ENCODE results near the gene PLEKHM3. TPM values are rescaled to one million over a fixed set of nuclear protein-coding genes. Genes with fewer than 3 reads are reported as not detected.

Gene PLEKHM3
- total RNA-seq, 1 donor from 2014 or later = 19.5 TPM

DNA sequence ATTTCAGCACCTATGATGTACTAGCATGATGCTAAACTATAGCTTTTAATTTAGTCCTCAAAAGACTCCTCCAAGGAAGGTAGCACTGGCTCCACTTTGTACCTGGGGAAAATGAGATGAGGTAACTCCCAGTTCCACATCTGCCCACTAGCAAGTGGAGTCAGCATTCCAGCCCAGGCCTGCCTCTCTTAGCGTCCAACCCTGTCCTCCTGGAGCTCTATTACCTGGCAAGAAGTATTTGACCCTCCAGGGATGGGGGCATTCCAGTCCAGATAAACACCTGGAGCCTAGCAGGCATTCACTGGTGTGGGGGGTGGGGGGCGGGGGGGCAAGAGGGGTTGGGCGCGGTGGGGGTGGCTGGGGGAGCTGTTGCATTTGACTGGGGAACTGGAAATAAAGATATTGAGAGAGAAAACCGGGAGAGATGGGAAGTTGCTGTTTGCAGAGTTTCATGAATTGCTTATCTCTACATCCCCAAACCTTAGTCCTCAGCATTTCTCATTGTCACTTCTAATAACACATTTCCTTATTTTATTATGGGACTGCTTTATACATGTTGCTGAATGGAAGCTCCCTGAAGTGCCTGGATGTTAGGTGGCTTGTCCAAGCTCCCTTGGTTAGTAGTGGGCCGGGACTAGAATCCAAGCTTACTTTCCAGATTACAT lies 233.6 kb downstream of the PLEKHM3 start:
- Mint-ChIP-seq H3K27me3 (ENCODE audit: insufficient read depth, low read depth) (peaks cover 3% of the 10 kb centered on the region), H3K4me3 (no peak overlapping the region), H3K36me3 (no peaks in the 10 kb centered on the region), H3K27ac (no peak overlapping the region), H3K4me1 (peaks cover 8% of the 10 kb centered on the region), H3K9me3 (no peaks in the 10 kb centered on the region)
- Histone ChIP-seq H3K9me3 (ENCODE audit: low read depth) (no peaks in the 10 kb centered on the region), H3K4me2 (no peak overlapping the region), H4K20me1 (ENCODE audit: low read depth) (no peaks in the 10 kb centered on the region), H3K4me3 (no peak overlapping the region), H3K27ac (no peak overlapping the region), H3F3A (ENCODE audit: low read depth) (peaks cover 11% of the 10 kb centered on the region), H3K79me2 (ENCODE audit: low read depth) (no peaks in the 10 kb centered on the region), H3K27me3 (no peaks in the 10 kb centered on the region), H3K9ac (no peak overlapping the region), H2AFZ (replicated peaks) (no peak overlapping the region), H3K36me3 (no peaks in the 10 kb centered on the region), H3K4me1 (peaks cover 21% of the 10 kb centered on the region)
- no peak for DNase-seq (ENCODE audit: low spot score)
- TF ChIP-seq EZH2 (IDR thresholded peaks at IDR 0.05) (no peak), EZH2phosphoT487 (IDR thresholded peaks at IDR 0.05) (no peak), CTCF (IDR thresholded peaks at IDR 0.05) (no peak)

- H3K4me3 ChIP-seq = no peak overlapping the region
- DNase-seq (ENCODE audit: low spot score) = no peak
- H3K4me2 ChIP-seq = no peak overlapping the region
- no peak overlapping the region for H3K4me3 Mint-ChIP-seq
- no peaks in the 10 kb centered on the region for H3K27me3 ChIP-seq
- no peaks in the 10 kb centered on the region for H3K9me3 ChIP-seq (ENCODE audit: low read depth)
- no peak overlapping the region for H3K27ac Mint-ChIP-seq
- peaks cover 6% of the 10 kb centered on the region for H3F3A ChIP-seq (ENCODE audit: low read depth)
- H2AFZ ChIP-seq (replicated peaks) = no peak overlapping the region
- H3K27me3 Mint-ChIP-seq (ENCODE audit: insufficient read depth, low read depth) = peaks cover 6% of the 10 kb centered on the region
- H3K36me3 ChIP-seq = no peaks in the 10 kb centered on the region
- H3K9me3 Mint-ChIP-seq = no peaks in the 10 kb centered on the region
- H3K79me2 ChIP-seq (ENCODE audit: low read depth) = no peaks in the 10 kb centered on the region
- peaks cover 16% of the 10 kb centered on the region for H3K4me1 ChIP-seq
- H3K9ac ChIP-seq = no peak overlapping the region
- H3K36me3 Mint-ChIP-seq = no peaks in the 10 kb centered on the region
- TF ChIP-seq CTCF (IDR thresholded peaks at IDR 0.05) = no peak
- TF ChIP-seq EZH2 (IDR thresholded peaks at IDR 0.05) = no peak
- no peak for TF ChIP-seq EZH2phosphoT487 (IDR thresholded peaks at IDR 0.05)
- peaks cover 8% of the 10 kb centered on the region for H3K4me1 Mint-ChIP-seq
- H4K20me1 ChIP-seq (ENCODE audit: low read depth) = no peaks in the 10 kb centered on the region
- H3K27ac ChIP-seq = no peak overlapping the region
These were observed 234.4 kb downstream of the PLEKHM3 start for GRCh38 chr2:207790898-207791297.

DNA sequence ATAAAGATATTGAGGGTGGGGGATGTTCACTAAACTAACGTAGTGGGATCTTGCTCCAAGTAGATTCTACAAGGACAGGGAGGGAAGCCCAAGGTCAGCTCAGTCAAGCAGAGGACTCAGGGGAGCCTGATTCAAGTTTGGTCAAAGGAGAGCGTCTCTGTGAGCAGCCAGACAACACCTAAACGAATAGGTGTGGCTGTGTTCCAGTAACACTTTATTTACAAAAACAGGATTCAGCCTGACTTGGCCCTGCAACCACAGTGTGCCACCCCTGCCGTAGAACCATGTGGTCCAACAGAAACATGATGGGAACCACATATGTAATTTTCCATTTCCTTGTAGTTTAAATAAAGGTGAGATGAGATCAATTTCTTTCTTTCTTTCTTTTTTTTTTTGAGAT lies 237.5 kb downstream of the PLEKHM3 start:
- H3K4me2 ChIP-seq = no peak overlapping the region
- no peak overlapping the region for H3K9ac ChIP-seq
- no peaks in the 10 kb centered on the region for H3K79me2 ChIP-seq (ENCODE audit: low read depth)
- Mint-ChIP-seq H3K4me1 (peaks cover 8% of the 10 kb centered on the region), H3K36me3 (no peaks in the 10 kb centered on the region), H3K27me3 (ENCODE audit: insufficient read depth, low read depth) (peaks cover 12% of the 10 kb centered on the region), H3K27ac (no peak overlapping the region), H3K9me3 (no peaks in the 10 kb centered on the region), H3K4me3 (no peak overlapping the region)
- H3F3A ChIP-seq (ENCODE audit: low read depth) = peaks cover 6% of the 10 kb centered on the region
- no peak for TF ChIP-seq CTCF (IDR thresholded peaks at IDR 0.05)
- no peak for TF ChIP-seq EZH2 (IDR thresholded peaks at IDR 0.05)
- no peak for DNase-seq (ENCODE audit: low spot score)
- H4K20me1 ChIP-seq (ENCODE audit: low read depth) = no peaks in the 10 kb centered on the region
- no peak overlapping the region for H3K27ac ChIP-seq
- peaks cover 20% of the 10 kb centered on the region for H3K4me1 ChIP-seq
- no peak overlapping the region for H3K4me3 ChIP-seq
- H3K36me3 ChIP-seq = no peaks in the 10 kb centered on the region
- no peaks in the 10 kb centered on the region for H3K27me3 ChIP-seq
- H2AFZ ChIP-seq (replicated peaks) = no peak overlapping the region
- H3K9me3 ChIP-seq (ENCODE audit: low read depth) = no peaks in the 10 kb centered on the region
